ENCODE data around the gene CARD19. TPM values are rescaled to one million over a fixed set of nuclear protein-coding genes. Genes with fewer than 3 reads are reported as not detected.

Gene CARD19
- total RNA-seq, 1 experiment from 2014 or later = 54.5 TPM

GRCh38 chr9:93149361-93149760 lies 53.3 kb downstream of the CARD19 start:
- POLR2A ChIA-PET = no interaction called here
- H3K4me3 ChIP-seq (replicated peaks in 1 of 2; ENCODE audit: low read depth in 1 of 2, low read length in 2 of 2) = no peak overlapping the region

GRCh38 chr9:93151097-93151784 lies 55.2 kb downstream of the CARD19 start:
- no peak for ATAC-seq
- Histone ChIP-seq H3K4me3 (replicated peaks in 1 of 2; ENCODE audit: low read depth in 1 of 2, low read length in 2 of 2) (no peak overlapping the region), H3K79me2 (ENCODE audit: insufficient read depth, low read length) (no peaks in the 10 kb centered on the region), H3K27me3 (ENCODE audit: insufficient read depth, low read length) (no peaks in the 10 kb centered on the region), H3K9ac (ENCODE audit: low read length) (no peak overlapping the region), H3K36me3 (ENCODE audit: control insufficient read depth in 1 of 2, insufficient read depth in 2 of 2, low read length in 2 of 2) (no peaks in the 10 kb centered on the region), H3K9me2 (ENCODE audit: insufficient read depth) (no peaks in the 10 kb centered on the region), H3K9me3 (ENCODE audit: control insufficient read depth in 1 of 2, insufficient read depth in 1 of 2, low read depth in 1 of 2, low read length in 2 of 2) (peaks cover 0 to 6% of the 10 kb centered on the region in 2 experiments; a peak in 1 of 4 replicates), H3K4me1 (ENCODE audit: control insufficient read depth in 1 of 2, insufficient read depth in 2 of 2, low read length in 2 of 2) (no peaks in the 10 kb centered on the region), H3K4me2 (ENCODE audit: low read length) (no peak overlapping the region), H3K27ac (ENCODE audit: low read depth, low read length) (no peak overlapping the region), H2AFZ (ENCODE audit: low read depth, low read length, poor library complexity, severe bottlenecking) (no peak overlapping the region), H4K20me1 (ENCODE audit: insufficient read depth) (no peaks in the 10 kb centered on the region)
- no peak for DNase-seq (ENCODE audit: low read depth, low spot score)
- POLR2A ChIA-PET = no interaction called here
- RAD21 ChIA-PET (ENCODE audit: low non-redundant PET in 1 of 2, low total read pairs in 2 of 2, uncharacterized antibody in 2 of 2, unreplicated experiment in 2 of 2) = no interaction called here
- CTCF ChIA-PET = no interaction called here
- no TSS peak for BruUV-seq (replicated peaks)
- intact Hi-C loops (cut with micrococcal nuclease) = loop anchor here (5.0 kb wide), 1 partner anchor 44 kb away; no protein-coding TSS in a partner anchor
- no peak for TF ChIP-seq ZNF274 (IDR thresholded peaks at IDR 0.05; ENCODE audit: low read depth, low read length)
- no peak for TF ChIP-seq CEBPB (IDR thresholded peaks at IDR 0.05; ENCODE audit: low read depth)
- TF ChIP-seq SP1 (IDR thresholded peaks at IDR 0.05; ENCODE audit: low read depth) = no peak
- no peak for TF ChIP-seq ELF1 (IDR thresholded peaks at IDR 0.05; ENCODE audit: borderline replicate concordance, low read depth)
- no peak for TF ChIP-seq CTCF (IDR thresholded peaks at IDR 0.05 in 2 of 3, conservative IDR thresholded peaks at IDR 0.05 in 1 of 3; ENCODE audit: borderline replicate concordance in 1 of 3, insufficient read depth in 1 of 3, low read depth in 2 of 3, low read length in 2 of 3)
- TF ChIP-seq CBX3 (IDR thresholded peaks at IDR 0.05; ENCODE audit: low read depth) = no peak
- no peak for TF ChIP-seq JUND (IDR thresholded peaks at IDR 0.05)
- no peak for TF ChIP-seq SRF (IDR thresholded peaks at IDR 0.05; ENCODE audit: low read depth)
- TF ChIP-seq ZBTB33 (IDR thresholded peaks at IDR 0.05; ENCODE audit: extremely low read depth, insufficient replicate concordance, low read length) = no peak
- TF ChIP-seq ZFX (IDR thresholded peaks at IDR 0.05) = no peak
- TF ChIP-seq TCF7L2 (IDR thresholded peaks at IDR 0.05; ENCODE audit: borderline replicate concordance, extremely low read depth, insufficient read depth, insufficient read length) = no peak

More at GRCh38 chr9:93149361-93149760, 53.3 kb downstream of the CARD19 start:
- no peaks in the 10 kb centered on the region for H3K9me2 ChIP-seq (ENCODE audit: insufficient read depth)
- BruUV-seq (replicated peaks) = no TSS peak
- intact Hi-C loops (cut with micrococcal nuclease) = no loop called here
- ChIA-PET CTCF (no interaction called here), RAD21 (ENCODE audit: low non-redundant PET in 1 of 2, low total read pairs in 2 of 2, uncharacterized antibody in 2 of 2, unreplicated experiment in 2 of 2) (no interaction called here)
- peaks cover 2 to 4% of the 10 kb centered on the region in 2 experiments for H3K4me1 ChIP-seq (ENCODE audit: control insufficient read depth in 1 of 2, insufficient read depth in 2 of 2, low read length in 2 of 2)
- no peaks in the 10 kb centered on the region for H3K27me3 ChIP-seq (ENCODE audit: insufficient read depth, low read length)
- H3K9me3 ChIP-seq (ENCODE audit: control insufficient read depth in 1 of 2, insufficient read depth in 1 of 2, low read depth in 1 of 2, low read length in 2 of 2) = peaks cover 0 to 6% of the 10 kb centered on the region in 2 experiments; a peak in 1 of 4 replicates
- no peak overlapping the region for H3K27ac ChIP-seq (ENCODE audit: low read depth, low read length)
- DNase-seq (ENCODE audit: low read depth, low spot score) (no peak), ATAC-seq (no peak)
- no peaks in the 10 kb centered on the region for H4K20me1 ChIP-seq (ENCODE audit: insufficient read depth)
- H3K79me2 ChIP-seq (ENCODE audit: insufficient read depth, low read length) = no peaks in the 10 kb centered on the region
- no peak overlapping the region for H2AFZ ChIP-seq (ENCODE audit: low read depth, low read length, poor library complexity, severe bottlenecking)
- H3K36me3 ChIP-seq (ENCODE audit: control insufficient read depth in 1 of 2, insufficient read depth in 2 of 2, low read length in 2 of 2) = no peaks in the 10 kb centered on the region
- H3K4me2 ChIP-seq (ENCODE audit: low read length) = no peak overlapping the region
- no peak overlapping the region for H3K9ac ChIP-seq (ENCODE audit: low read length)
- TF ChIP-seq POLR2A (IDR thresholded peaks at IDR 0.05; ENCODE audit: borderline replicate concordance, extremely low read depth, insufficient read depth, insufficient read length) = no peak
- no peak for TF ChIP-seq FOSL1 (IDR thresholded peaks at IDR 0.05; ENCODE audit: low read depth)
